Subcutaneous adipose tissue (tissue), 4 donors: Measurements from ENCODE around the gene C1orf167. TPM values are rescaled to one million over a fixed set of nuclear protein-coding genes. Genes with fewer than 3 reads are reported as not detected.

Experiments
- total RNA-seq, 4 donors: library from RNA; depleted of rRNA; stranded (reverse); fragments of >200 nt; gene quantifications; one replicate each; pipeline ENCODE4 v1.1.0, GENCODE V29; 2016
- TF ChIP-seq, protein P1 (sequence below): fragments of 450-650 bp; IDR thresholded peaks from one replicate; pipeline ENCODE4 v1.5.1; 2016; ENCODE audit warnings: low read depth, mild to moderate bottlenecking, control low read depth, antibody characterized with exemption, moderate library complexity

Gene C1orf167
- total RNA-seq, 4 donors from 2014 or later, result 0.17 to 3.9 TPM; not detected in 2

DNA sequence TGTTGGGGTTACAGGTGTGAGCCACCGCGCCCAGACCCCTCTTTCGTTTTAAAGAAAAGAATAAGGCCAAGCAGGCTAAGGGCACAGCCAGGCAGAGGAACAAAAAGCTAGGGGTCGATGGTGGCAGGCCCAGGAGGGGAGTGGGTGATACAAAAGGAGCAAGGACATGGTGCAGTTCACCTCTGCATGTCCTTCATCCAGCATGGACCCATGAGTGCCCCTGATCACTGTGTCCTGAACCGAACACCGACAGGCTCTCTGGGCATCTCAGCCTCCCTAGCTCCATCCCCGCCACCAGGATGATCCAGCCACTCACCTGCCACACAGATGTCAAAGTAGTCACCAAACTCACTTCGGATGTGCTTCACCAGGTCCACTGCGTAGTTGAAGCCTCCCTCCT, 37.9 kb downstream of the C1orf167 start:
- TF ChIP-seq, protein P1, sequence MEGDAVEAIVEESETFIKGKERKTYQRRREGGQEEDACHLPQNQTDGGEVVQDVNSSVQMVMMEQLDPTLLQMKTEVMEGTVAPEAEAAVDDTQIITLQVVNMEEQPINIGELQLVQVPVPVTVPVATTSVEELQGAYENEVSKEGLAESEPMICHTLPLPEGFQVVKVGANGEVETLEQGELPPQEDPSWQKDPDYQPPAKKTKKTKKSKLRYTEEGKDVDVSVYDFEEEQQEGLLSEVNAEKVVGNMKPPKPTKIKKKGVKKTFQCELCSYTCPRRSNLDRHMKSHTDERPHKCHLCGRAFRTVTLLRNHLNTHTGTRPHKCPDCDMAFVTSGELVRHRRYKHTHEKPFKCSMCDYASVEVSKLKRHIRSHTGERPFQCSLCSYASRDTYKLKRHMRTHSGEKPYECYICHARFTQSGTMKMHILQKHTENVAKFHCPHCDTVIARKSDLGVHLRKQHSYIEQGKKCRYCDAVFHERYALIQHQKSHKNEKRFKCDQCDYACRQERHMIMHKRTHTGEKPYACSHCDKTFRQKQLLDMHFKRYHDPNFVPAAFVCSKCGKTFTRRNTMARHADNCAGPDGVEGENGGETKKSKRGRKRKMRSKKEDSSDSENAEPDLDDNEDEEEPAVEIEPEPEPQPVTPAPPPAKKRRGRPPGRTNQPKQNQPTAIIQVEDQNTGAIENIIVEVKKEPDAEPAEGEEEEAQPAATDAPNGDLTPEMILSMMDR, result no peak

DNA sequence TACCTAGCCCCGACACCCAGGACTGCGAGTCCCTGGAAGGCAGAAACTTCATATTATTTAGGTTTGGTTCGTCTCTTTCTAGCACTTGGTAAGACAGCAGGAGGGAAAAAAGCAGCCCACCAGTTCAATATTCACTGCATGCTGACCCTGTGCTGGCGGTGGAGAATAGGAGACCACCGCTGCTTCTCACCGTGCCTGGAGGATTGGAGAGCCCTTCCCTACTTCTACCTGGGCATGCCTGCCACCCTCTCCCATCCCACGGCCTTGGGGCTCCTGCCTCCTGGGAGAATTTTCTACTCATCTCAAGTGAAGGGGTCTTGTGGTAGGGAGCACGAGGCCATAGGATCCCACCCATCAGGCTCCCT, 38.4 kb downstream of the C1orf167 start:
- TF ChIP-seq, protein P1, result no peak

DNA sequence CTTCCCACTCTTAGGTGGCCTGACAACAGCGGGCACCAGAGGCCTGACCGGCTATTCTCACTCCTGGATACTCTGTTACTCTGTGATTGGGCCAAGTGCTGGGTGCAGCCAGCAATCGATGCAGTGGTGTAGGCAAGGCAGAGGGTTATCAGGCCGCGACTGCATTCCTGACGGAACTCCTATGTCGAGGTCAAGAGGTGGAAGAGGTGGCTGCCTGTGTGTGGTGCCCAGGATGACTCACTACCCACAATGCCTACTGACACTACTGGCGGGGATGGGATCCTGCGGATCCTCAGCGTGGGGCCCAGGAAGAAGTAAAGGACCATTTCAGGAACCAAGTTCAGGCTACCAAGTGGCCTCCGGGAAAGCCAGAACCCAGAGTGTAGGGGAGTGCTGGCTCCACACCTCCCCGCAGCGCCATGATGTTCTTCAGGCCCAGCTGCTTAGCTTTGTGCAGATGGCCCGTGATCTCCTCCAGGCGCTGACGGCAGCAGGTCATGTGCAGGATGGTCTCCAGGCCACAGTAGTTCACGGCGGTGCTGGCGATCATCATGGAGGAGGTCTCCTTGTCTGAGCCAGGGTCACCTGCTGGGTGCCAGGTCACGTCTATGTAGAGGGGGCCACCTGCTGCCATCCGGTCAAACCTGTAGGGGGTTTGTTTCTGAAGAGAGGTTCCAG, 38.9 kb downstream of the C1orf167 start:
- TF ChIP-seq, protein P1, result no peak

DNA sequence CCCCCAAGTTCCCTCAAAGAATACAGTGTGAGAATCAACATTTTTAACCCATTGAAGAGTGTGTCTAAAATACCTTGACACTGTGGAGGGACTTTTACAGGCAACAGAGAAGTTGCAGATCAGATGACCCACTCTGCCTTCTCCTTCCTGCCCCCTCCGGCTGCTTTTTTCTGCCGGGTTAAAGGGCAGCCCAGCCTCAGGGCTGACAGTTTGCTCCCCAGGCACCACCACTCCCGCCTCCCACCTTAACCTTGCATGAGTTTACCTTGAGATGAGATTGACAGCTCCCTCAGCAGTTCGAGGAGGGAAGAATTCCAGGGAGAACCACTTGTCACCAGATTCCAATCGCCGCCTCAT, 40.6 kb downstream of the C1orf167 start:
- TF ChIP-seq, protein P1, result no peak

DNA sequence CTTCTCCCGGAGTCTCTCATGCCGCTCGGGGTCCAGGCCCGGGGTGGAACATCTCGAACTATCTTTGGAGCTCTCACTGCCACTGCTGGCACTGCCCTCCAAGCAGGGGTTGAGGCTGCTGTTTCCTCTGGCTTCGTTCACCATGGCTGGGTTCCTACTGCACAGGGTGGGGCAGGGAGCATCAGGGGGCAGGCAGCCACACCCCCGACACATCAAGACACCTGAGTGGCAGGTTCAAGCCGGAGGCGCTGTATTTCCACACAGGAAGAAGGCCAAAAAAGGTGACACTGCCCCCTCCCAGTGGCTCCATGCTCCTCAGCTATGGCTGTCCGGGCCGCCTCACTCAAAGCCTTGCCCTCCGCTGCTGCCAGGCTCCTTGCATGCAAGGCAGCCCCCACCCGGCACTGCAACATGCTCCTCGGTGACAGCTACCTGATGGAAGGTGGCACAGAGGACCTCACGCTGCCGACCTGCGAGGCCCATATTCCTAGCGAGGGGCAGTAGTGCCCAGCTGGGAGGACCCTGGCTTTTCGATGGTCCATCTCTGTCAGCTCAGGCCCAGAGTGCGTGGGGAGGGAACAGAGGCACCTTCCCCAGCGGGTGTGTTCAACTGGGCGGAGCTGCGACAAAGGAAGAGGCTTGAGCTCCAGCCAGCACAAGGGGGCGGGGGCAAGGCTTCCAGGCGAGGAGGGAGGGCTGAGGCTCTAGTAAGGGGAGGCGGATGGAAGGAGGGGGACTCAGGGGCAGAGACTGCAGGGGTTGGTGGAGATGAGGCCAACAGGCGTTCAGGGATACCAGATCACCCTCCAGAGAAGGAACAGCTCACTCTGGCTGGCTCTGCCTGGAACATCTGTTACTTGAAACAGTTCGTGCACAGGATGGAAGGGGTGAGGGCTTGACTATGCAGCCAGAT, 41.2 kb downstream of the C1orf167 start:
- TF ChIP-seq, protein P1, result no peak

DNA sequence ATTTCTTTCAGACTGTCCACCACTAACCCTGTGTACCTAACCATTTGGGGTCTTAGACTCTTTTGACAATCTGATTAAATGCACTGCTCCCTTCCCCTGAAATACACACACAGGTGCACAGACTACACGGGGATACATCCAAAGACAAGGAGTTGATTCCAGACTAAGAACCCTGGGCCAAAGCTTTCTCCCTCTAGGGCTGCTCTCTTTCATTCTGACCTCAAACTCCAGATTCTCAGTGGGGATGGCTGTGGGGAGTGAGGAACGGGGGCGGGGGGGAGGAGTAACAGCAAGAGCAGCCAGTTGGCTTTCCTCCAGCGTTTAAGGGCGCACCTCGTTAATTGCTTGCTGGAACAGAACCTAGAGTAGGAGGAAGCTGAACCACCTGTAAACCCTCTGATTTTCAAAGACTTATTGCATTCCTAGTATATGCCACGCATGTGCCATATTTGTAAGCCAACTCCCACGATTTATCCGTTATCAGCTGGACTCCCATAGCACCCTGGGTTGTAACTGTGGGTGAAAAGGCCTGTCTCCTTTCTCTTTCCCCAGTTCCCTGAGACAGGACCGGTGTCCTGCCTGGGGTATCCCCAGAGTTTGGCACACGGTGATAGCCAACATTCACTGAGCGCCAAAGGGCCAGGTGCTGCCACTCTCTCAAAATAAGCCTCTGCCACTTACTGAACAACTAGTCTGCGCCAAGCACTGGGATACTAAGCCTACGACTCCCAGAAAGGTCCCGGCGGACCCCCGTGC, 42.9 kb downstream of the C1orf167 start:
- TF ChIP-seq, protein P1, result no peak
